Body of pancreas (tissue), 4 donors: Measurements from ENCODE around the gene CACNA2D4.

Experiments
- POLR2A ChIP-seq, 3 donors: fragments of 450-650 bp; IDR thresholded peaks; one replicate each; pipeline ENCODE4 v1.6.1; 2016; ENCODE audit warnings: antibody characterized with exemption in 3 of 3, mild to moderate bottlenecking in 2 of 3
- TF ChIP-seq, protein P1 (sequence below), 7 experiments: fragments of 450-650 bp in 4 of 7; fragments of 200-600 bp in 3 of 7; sonication (generic) in 3 of 7; IDR thresholded peaks; one replicate each; pipeline ENCODE4 v1.5.1; 2016 to 2019; ENCODE audit warnings: antibody characterized with exemption in 7 of 7

DNA sequence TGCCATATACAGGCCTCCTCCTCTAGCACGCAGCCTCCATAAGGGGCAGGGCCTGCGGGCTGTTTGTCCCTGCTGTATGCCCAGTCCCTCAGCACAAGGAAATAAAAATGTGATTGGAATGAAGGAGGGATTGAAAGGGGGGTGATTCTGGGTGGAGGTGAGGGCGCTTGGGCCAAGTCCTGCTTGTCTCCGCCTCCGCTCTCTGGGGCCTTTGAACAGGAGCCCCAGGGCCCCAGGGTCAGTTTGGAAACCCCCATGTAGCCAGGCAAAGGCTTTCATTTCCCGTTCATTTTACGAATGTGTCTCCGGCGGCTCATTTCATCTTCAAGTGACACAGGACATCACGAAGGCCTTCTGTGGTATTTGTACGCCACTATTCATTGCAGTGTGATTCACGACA, 4.5 kb upstream of the CACNA2D4 start:
- TF ChIP-seq, protein P1, sequence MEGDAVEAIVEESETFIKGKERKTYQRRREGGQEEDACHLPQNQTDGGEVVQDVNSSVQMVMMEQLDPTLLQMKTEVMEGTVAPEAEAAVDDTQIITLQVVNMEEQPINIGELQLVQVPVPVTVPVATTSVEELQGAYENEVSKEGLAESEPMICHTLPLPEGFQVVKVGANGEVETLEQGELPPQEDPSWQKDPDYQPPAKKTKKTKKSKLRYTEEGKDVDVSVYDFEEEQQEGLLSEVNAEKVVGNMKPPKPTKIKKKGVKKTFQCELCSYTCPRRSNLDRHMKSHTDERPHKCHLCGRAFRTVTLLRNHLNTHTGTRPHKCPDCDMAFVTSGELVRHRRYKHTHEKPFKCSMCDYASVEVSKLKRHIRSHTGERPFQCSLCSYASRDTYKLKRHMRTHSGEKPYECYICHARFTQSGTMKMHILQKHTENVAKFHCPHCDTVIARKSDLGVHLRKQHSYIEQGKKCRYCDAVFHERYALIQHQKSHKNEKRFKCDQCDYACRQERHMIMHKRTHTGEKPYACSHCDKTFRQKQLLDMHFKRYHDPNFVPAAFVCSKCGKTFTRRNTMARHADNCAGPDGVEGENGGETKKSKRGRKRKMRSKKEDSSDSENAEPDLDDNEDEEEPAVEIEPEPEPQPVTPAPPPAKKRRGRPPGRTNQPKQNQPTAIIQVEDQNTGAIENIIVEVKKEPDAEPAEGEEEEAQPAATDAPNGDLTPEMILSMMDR (IDR thresholded peaks at IDR 0.05) = no peak
- no peak for TF ChIP-seq POLR2A (IDR thresholded peaks at IDR 0.05)
